Measurements from ENCODE around the gene SART1. TPM values are rescaled to one million over a fixed set of nuclear protein-coding genes. Genes with fewer than 3 reads are reported as not detected.

Gene SART1
- total and polyA plus RNA-seq, 4 donors = 31.4 to 145 (median 48.3) TPM

- TF ChIP-seq CTCF (IDR thresholded peaks at IDR 0.05; ENCODE audit: control extremely low read depth, extremely low read depth) = no peak
- Histone ChIP-seq H3K9ac (ENCODE audit: insufficient read depth in 1 of 2, low read length in 2 of 2) (no peak overlapping the region), H3K36me3 (ENCODE audit: control insufficient read depth in 4 of 4, insufficient read depth in 4 of 4, low read length in 4 of 4) (no peaks in the 10 kb centered on the region), H3K27ac (ENCODE audit: low read depth in 1 of 2, low read length in 1 of 2) (no peak overlapping the region), H3K4me1 (ENCODE audit: control insufficient read depth in 5 of 5, insufficient read depth in 5 of 5, low read length in 5 of 5) (no peaks in the 10 kb centered on the region), H3K27me3 (ENCODE audit: control insufficient read depth in 3 of 3, insufficient read depth in 3 of 3, low read length in 2 of 3) (peaks cover 0 to 5% (median 0%) of the 10 kb centered on the region in 3 donors), H3K9me3 (ENCODE audit: control insufficient read depth in 4 of 4, insufficient read depth in 3 of 4, low read length in 3 of 4) (no peaks in the 10 kb centered on the region), H3K4me3 (no peak overlapping the region)
- 94 to 96% methylated on average over 8 of the region's 8 CpGs for WGBS, 2 donors
- no peak for ATAC-seq (ENCODE audit: insufficient read depth, low FRiP score)
- no peak for DNase-seq
Observed at GRCh38 chr11:65944191-65944590, 17.3 kb upstream of the SART1 start.

- Histone ChIP-seq H3K9me3 (ENCODE audit: control insufficient read depth in 4 of 4, insufficient read depth in 3 of 4, low read length in 3 of 4) (no peaks in the 10 kb centered on the region), H3K27me3 (ENCODE audit: control insufficient read depth in 3 of 3, insufficient read depth in 3 of 3, low read length in 2 of 3) (peaks cover 0 to 5% (median 0%) of the 10 kb centered on the region in 3 donors), H3K9ac (ENCODE audit: insufficient read depth in 1 of 2, low read length in 2 of 2) (no peak overlapping the region), H3K36me3 (ENCODE audit: control insufficient read depth in 4 of 4, insufficient read depth in 4 of 4, low read length in 4 of 4) (no peaks in the 10 kb centered on the region), H3K4me1 (ENCODE audit: control insufficient read depth in 5 of 5, insufficient read depth in 5 of 5, low read length in 5 of 5) (no peaks in the 10 kb centered on the region), H3K27ac (ENCODE audit: low read depth in 1 of 2, low read length in 1 of 2) (no peak overlapping the region), H3K4me3 (no peak overlapping the region)
- ATAC-seq (ENCODE audit: insufficient read depth, low FRiP score) (no peak), DNase-seq (no peak)
- WGBS, 2 donors = 82 to 87% methylated on average over 8 of the region's 8 CpGs
- no peak for TF ChIP-seq CTCF (IDR thresholded peaks at IDR 0.05; ENCODE audit: control extremely low read depth, extremely low read depth)
Observed at GRCh38 chr11:65944767-65945166, 16.8 kb upstream of the SART1 start.

GRCh38 chr11:65945430-65945911 is 16.1 kb upstream of the SART1 start, which contains the start of gene TSGA10IP:
TSS of gene TSGA10IP (plus strand) at chr11:65945480. CDS start at chr11:65945676, 196 bp downstream.
- H3K9ac ChIP-seq (ENCODE audit: insufficient read depth in 1 of 2, low read length in 2 of 2) = no peak within 1 kb of the TSS
- ATAC-seq (ENCODE audit: insufficient read depth, low FRiP score) = no peak
- WGBS, 2 donors = 66 to 86% methylated on average over 13 of the region's 13 CpGs
- no peaks in the 10 kb centered on the region for H3K4me1 ChIP-seq (ENCODE audit: control insufficient read depth in 5 of 5, insufficient read depth in 5 of 5, low read length in 5 of 5)
- DNase-seq = no peak
- no peak within 1 kb of the TSS for H3K4me3 ChIP-seq
- no peak for TF ChIP-seq CTCF (IDR thresholded peaks at IDR 0.05; ENCODE audit: control extremely low read depth, extremely low read depth)
- H3K9me3 ChIP-seq (ENCODE audit: control insufficient read depth in 4 of 4, insufficient read depth in 3 of 4, low read length in 3 of 4) = no peaks in the 10 kb centered on the region
- H3K27me3 ChIP-seq (ENCODE audit: control insufficient read depth in 3 of 3, insufficient read depth in 3 of 3, low read length in 2 of 3) = peaks cover 0 to 5% (median 0%) of the 10 kb centered on the region in 3 donors
- H3K36me3 ChIP-seq (ENCODE audit: control insufficient read depth in 4 of 4, insufficient read depth in 4 of 4, low read length in 4 of 4) = no peaks in the 10 kb centered on the region
- H3K27ac ChIP-seq (ENCODE audit: low read depth in 1 of 2, low read length in 1 of 2) = no peak within 1 kb of the TSS
